ENCODE results near the gene CADPS.

DNA sequence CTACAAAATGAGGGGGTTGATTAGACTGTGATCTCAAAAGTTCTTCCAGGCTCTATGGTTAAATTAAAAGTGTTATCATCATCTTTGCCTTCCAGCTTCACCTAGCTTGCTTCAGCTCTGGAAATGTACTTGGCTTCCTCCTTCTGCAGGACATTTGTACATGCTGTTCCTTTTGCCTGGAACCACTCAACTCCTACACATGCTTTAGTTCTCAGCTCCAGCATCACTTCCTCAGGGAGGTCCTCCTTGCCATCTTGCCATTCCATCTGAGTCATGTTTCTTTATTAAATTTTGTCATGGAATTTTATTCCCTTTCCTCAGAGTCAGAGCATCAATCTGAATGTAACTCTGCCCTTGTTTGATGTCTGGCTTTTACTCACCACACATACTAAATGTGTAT lies 343.2 kb downstream of the CADPS start:
- TF ChIP-seq, protein P1, sequence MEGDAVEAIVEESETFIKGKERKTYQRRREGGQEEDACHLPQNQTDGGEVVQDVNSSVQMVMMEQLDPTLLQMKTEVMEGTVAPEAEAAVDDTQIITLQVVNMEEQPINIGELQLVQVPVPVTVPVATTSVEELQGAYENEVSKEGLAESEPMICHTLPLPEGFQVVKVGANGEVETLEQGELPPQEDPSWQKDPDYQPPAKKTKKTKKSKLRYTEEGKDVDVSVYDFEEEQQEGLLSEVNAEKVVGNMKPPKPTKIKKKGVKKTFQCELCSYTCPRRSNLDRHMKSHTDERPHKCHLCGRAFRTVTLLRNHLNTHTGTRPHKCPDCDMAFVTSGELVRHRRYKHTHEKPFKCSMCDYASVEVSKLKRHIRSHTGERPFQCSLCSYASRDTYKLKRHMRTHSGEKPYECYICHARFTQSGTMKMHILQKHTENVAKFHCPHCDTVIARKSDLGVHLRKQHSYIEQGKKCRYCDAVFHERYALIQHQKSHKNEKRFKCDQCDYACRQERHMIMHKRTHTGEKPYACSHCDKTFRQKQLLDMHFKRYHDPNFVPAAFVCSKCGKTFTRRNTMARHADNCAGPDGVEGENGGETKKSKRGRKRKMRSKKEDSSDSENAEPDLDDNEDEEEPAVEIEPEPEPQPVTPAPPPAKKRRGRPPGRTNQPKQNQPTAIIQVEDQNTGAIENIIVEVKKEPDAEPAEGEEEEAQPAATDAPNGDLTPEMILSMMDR (conservative IDR thresholded peaks at IDR 0.05; ENCODE audit: low read length), result no peak
- no peak for TF ChIP-seq EZH2phosphoT487 (IDR thresholded peaks at IDR 0.05; ENCODE audit: borderline replicate concordance, low read depth, low read length)

Measured in OCI-LY7 (cell line).